K562 (cell line): Measurements from ENCODE around the gene MET. TPM values are rescaled to one million over a fixed set of nuclear protein-coding genes. Genes with fewer than 3 reads are reported as not detected.

Experiments
- CCAR2 ChIP-seq: fragments of 200-400 bp; formaldehyde crosslinking; IDR thresholded peaks from 2 replicates; pipeline ENCODE4 v1.6.1; 2017; ENCODE audit warnings: mild to moderate bottlenecking, low read depth, low read length
- CREM ChIP-seq: IDR thresholded peaks from 2 replicates; pipeline ENCODE4 v1.6.1; 2014; ENCODE audit warnings: antibody characterized with exemption, low read depth
- E2F6 ChIP-seq, 2 experiments: IDR thresholded peaks; 2 replicates each; pipeline ENCODE4 v1.6.1; 2011; ENCODE audit warnings: borderline replicate concordance in 1 of 2, control low read depth in 1 of 2, low read depth in 1 of 2, low read length in 1 of 2, mild to moderate bottlenecking in 1 of 2, mixed read lengths in 1 of 2, moderate library complexity in 1 of 2; ENCODE audit not compliant: insufficient read depth in 1 of 2, insufficient read length in 1 of 2, poor library complexity in 1 of 2, severe bottlenecking in 1 of 2; ENCODE audit errors: extremely low read depth in 1 of 2
- HNRNPUL1 ChIP-seq: fragments of 200-400 bp; formaldehyde crosslinking; IDR thresholded peaks from 2 replicates; pipeline ENCODE4 v1.6.1; 2017; ENCODE audit warnings: low read length
- JUNB ChIP-seq: fragments of 450-650 bp; formaldehyde crosslinking; conservative IDR thresholded peaks from 2 replicates; pipeline ENCODE4 v1.4.0; 2020; ENCODE audit warnings: mild to moderate bottlenecking
- KAT8 ChIP-seq: fragments of 450-650 bp; IDR thresholded peaks from 2 replicates; pipeline ENCODE4 v1.6.1; 2016; ENCODE audit warnings: low read depth, mild to moderate bottlenecking
- KDM4B ChIP-seq, 2 experiments: fragments of 450-650 bp in 1 of 2; sonication (generic) in 1 of 2; IDR thresholded peaks; 2 replicates each; pipeline ENCODE4 v1.6.1; 2016 to 2017; ENCODE audit warnings: borderline replicate concordance in 2 of 2, antibody characterized with exemption in 1 of 2, low read depth in 1 of 2, mild to moderate bottlenecking in 1 of 2
- KHSRP ChIP-seq: fragments of 450-650 bp; IDR thresholded peaks from 2 replicates; pipeline ENCODE4 v1.6.1; 2017
- KLF6 ChIP-seq: fragments of 250-450 bp; sonication (Bioruptor Pico); IDR thresholded peaks from 2 replicates; pipeline ENCODE4 v1.4.0; 2020; ENCODE audit warnings: mild to moderate bottlenecking, moderate library complexity, borderline replicate concordance
- MYBL2 ChIP-seq, 2 experiments: fragments of 450-650 bp in 1 of 2; sonication (generic) in 1 of 2; formaldehyde crosslinking in 1 of 2; IDR thresholded peaks; 2 replicates each; pipeline versions ENCODE4 v1.6.1 to v1.8.1; 2017 to 2022; ENCODE audit warnings: borderline replicate concordance in 1 of 2, inconsistent platforms in 1 of 2, low read depth in 1 of 2, mild to moderate bottlenecking in 1 of 2, missing genetic modification reagents in 1 of 2, moderate library complexity in 1 of 2
- NCOR1 ChIP-seq: fragments of 450-650 bp; IDR thresholded peaks from 2 replicates; pipeline ENCODE4 v1.6.1; 2016; ENCODE audit warnings: mild to moderate bottlenecking, moderate library complexity
- NFE2L1 ChIP-seq: fragments of 450-650 bp; IDR thresholded peaks from 2 replicates; pipeline ENCODE4 v1.6.1; 2016; ENCODE audit warnings: missing genetic modification characterization, low read depth, mild to moderate bottlenecking, missing compliant biosample characterization, moderate library complexity, borderline replicate concordance
- NFIX ChIP-seq: fragments of 250-450 bp; sonication (Bioruptor Pico); IDR thresholded peaks from 2 replicates; pipeline ENCODE4 v1.4.0; 2020; ENCODE audit warnings: low read depth, mild to moderate bottlenecking, moderate library complexity
- PCBP2 ChIP-seq: fragments of 200-400 bp; formaldehyde crosslinking; IDR thresholded peaks from 2 replicates; pipeline ENCODE4 v1.6.1; 2018; ENCODE audit warnings: low read length, low read depth, mild to moderate bottlenecking, moderate library complexity; ENCODE audit not compliant: poor library complexity, severe bottlenecking
- PRDM10 ChIP-seq: fragments of 450-650 bp; IDR thresholded peaks from 2 replicates; pipeline ENCODE4 v1.6.1; 2018; ENCODE audit not compliant: partially characterized antibody
- PREB ChIP-seq: sonication (generic); formaldehyde crosslinking; IDR thresholded peaks from 2 replicates; pipeline ENCODE4 v1.8.1; 2023; ENCODE audit warnings: mild to moderate bottlenecking, missing genetic modification reagents
- RB1 ChIP-seq: fragments of 450-650 bp; IDR thresholded peaks from 2 replicates; pipeline ENCODE4 v1.6.1; 2017; ENCODE audit warnings: low read depth, mild to moderate bottlenecking
- SIN3A ChIP-seq, 2 experiments: fragments of 150-350 bp in 1 of 2; IDR thresholded peaks; 2 replicates each; pipeline ENCODE4 v1.6.1; 2011 to 2016; ENCODE audit warnings: borderline replicate concordance in 2 of 2, low read depth in 2 of 2, low read length in 2 of 2, mild to moderate bottlenecking in 2 of 2, moderate library complexity in 2 of 2; ENCODE audit not compliant: control insufficient read depth in 1 of 2
- SMARCC2 ChIP-seq: fragments of 450-650 bp; IDR thresholded peaks from 2 replicates; pipeline ENCODE4 v1.6.1; 2017; ENCODE audit warnings: antibody characterized with exemption, moderate library complexity, mild to moderate bottlenecking, low read depth
- ZNF3 ChIP-seq: fragments of 250-450 bp; sonication (Bioruptor Pico); IDR thresholded peaks from 2 replicates; pipeline ENCODE4 v1.5.0; 2021; ENCODE audit warnings: mild to moderate bottlenecking, moderate library complexity
- ZNF347 ChIP-seq: fragments of 450-650 bp; formaldehyde crosslinking; IDR thresholded peaks from 2 replicates; pipeline ENCODE4 v1.4.0; 2020; ENCODE audit warnings: low read depth, mild to moderate bottlenecking, moderate library complexity
- polyA plus RNA-seq, 8 experiments: library from polyadenylated mRNA; depleted of rRNA in 4 of 8; stranded (reverse) in 5 of 8; unstranded in 3 of 8; fragments of >200 nt; fragmentation: Nextera tagmentation in 2 of 8; fragmentation: Illumina TruSeq in 1 of 8; extraction: Ambion mirVana in 2 of 8; extraction: Trizol in 1 of 8; gene quantifications; 2 replicates each; pipeline versions ENCODE4 v1.2.1 to v1.2.3, GENCODE V29; 2011 to 2014; ENCODE audit warnings: inconsistent platforms in 1 of 8, missing spikeins in 1 of 8
- total RNA-seq, 7 experiments: library from RNA; depleted of rRNA in 6 of 7; stranded (reverse); fragments of >200 nt in 6 of 7; fragmentation: Illumina TruSeq in 2 of 7; extraction: Trizol in 2 of 7; gene quantifications; 2 replicates each; pipeline versions ENCODE4 v1.2.1 to v1.2.3, GENCODE V29; 2011 to 2021; ENCODE audit warnings: low replicate concordance in 1 of 7

The MET gene
- total and polyA plus RNA-seq, 9 of the 15 experiments (the other 6 are each of a cell fraction or from before 2014, with no cell fraction given), result 0.84 to 2.4 (median 1.1) TPM

GRCh38 chr7:116671681-116672595 is at the start of gene MET (continued):
- TF ChIP-seq MYBL2 (IDR thresholded peaks at IDR 0.05; ENCODE audit: low read depth), result no peak
- TF ChIP-seq MYBL2 (CRISPR knock-in tag; IDR thresholded peaks at IDR 0.05; ENCODE audit: borderline replicate concordance), result no peak
- no peak for TF ChIP-seq HNRNPUL1
- no peak for TF ChIP-seq ZNF3
- TF ChIP-seq NFE2L1, result no peak
- no peak for TF ChIP-seq SMARCC2
- no peak for TF ChIP-seq PREB
- peak; percentile 50 to 74 for TF ChIP-seq E2F6 (IDR thresholded peaks at IDR 0.05; ENCODE audit: borderline replicate concordance in 1 of 2, extremely low read depth in 1 of 2, insufficient read depth in 1 of 2, insufficient read length in 1 of 2, low read depth in 1 of 2, low read length in 1 of 2, poor library complexity in 1 of 2, severe bottlenecking in 1 of 2)
- no peak for TF ChIP-seq KDM4B (IDR thresholded peaks at IDR 0.05; ENCODE audit: borderline replicate concordance in 2 of 2, low read depth in 1 of 2)
- no peak for TF ChIP-seq KAT8
- peak; percentile 30; the same call in 1 of the 2 replicates for TF ChIP-seq CREM
- peak; percentile 23 for TF ChIP-seq PRDM10
- TF ChIP-seq KHSRP, result no peak
- TF ChIP-seq NFIX, result no peak
- peak; percentile 71 for TF ChIP-seq RB1
- no peak for TF ChIP-seq ZNF347
- TF ChIP-seq PCBP2, result no peak
- TF ChIP-seq JUNB, result no peak
- TF ChIP-seq KLF6 (CRISPR knock-in tag), result no peak
- no peak for TF ChIP-seq NCOR1
- TF ChIP-seq CCAR2, result no peak
- TF ChIP-seq SIN3A (IDR thresholded peaks at IDR 0.05; ENCODE audit: borderline replicate concordance in 2 of 2, control insufficient read depth in 1 of 2, low read depth in 2 of 2, low read length in 2 of 2), result no peak
